Fibroblast of villous mesenchyme (primary cell): ENCODE results near the gene IRF5. TPM values are rescaled to one million over a fixed set of nuclear protein-coding genes. Genes with fewer than 3 reads are reported as not detected.

Experiments
- DNase-seq: peaks from one replicate; pipeline ENCODE4 v3.0.0-alpha.2; 2010; ENCODE audit warnings: low read depth
- H3K4me3 ChIP-seq: 2 replicates; pipeline ENCODE4 v1.5.1; 2011; ENCODE audit warnings: low read depth, mild to moderate bottlenecking, low read length
- CTCF ChIP-seq: IDR thresholded peaks from 2 replicates; pipeline ENCODE4 v1.5.1; 2012; ENCODE audit warnings: low read depth, mild to moderate bottlenecking, low read length; ENCODE audit not compliant: insufficient read depth
- total RNA-seq: library from RNA; depleted of rRNA; stranded (reverse); fragments of >200 nt; gene quantifications from 2 replicates; pipeline ENCODE4 v1.2.3, GENCODE V29; 2012

IRF5 gene
- total RNA-seq, 1 donor, result under 0.01 TPM

GRCh38 chr7:128918016-128918665 is 19.6 kb upstream of the IRF5 start:
- H3K4me3 ChIP-seq, result no peak overlapping the region
- no peak for TF ChIP-seq CTCF
- no peak for DNase-seq

GRCh38 chr7:128919241-128919640 is 18.5 kb upstream of the IRF5 start:
- TF ChIP-seq CTCF, result no peak
- no peak overlapping the region for H3K4me3 ChIP-seq
- no peak for DNase-seq

DNA sequence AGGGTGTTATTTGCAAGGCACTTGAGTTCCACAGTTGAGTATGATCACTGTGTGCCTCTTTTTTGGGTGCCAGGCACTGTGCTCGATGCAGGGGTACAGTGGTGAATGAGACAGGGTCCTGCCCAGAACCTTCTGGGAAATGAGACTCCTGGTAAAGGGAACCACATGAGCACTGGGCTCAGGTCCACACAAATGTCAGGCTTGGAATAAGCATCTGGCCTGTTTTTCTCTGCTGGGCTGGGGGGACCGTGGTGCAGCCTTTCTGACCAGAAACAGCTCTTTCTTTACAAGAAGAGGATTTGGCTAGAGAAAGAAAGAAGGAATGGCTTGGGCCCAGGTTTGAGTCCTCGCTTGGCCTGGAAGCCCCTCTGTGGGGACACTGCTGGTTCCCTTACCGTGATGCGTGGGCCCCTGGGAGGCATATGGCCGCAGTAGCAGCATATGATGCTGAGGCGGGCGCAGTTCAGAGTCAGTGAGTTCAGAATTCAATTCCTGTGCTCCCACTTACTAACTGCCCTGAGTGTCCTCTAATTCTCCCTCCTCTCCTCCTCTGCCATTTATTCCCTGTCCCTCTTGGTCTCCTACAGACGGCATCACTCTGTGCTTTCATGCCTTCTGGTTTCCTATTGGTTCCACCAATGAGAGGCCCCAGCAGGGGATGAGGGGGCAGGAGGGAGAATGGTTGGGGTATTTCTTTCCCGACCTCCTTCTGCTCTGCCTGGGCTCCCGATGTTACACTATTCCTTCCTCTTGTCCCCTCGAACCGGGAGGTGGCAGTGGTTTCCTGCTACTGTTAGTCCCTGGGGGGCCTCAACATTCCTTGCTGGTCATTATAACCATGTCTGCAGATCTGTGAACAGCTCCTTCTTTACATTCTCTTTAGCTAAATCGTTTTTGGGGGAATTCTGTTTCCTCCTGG is 17.6 kb upstream of the IRF5 start:
- TF ChIP-seq CTCF, result no peak
- no peak for DNase-seq
- H3K4me3 ChIP-seq, result no peak overlapping the region

DNA sequence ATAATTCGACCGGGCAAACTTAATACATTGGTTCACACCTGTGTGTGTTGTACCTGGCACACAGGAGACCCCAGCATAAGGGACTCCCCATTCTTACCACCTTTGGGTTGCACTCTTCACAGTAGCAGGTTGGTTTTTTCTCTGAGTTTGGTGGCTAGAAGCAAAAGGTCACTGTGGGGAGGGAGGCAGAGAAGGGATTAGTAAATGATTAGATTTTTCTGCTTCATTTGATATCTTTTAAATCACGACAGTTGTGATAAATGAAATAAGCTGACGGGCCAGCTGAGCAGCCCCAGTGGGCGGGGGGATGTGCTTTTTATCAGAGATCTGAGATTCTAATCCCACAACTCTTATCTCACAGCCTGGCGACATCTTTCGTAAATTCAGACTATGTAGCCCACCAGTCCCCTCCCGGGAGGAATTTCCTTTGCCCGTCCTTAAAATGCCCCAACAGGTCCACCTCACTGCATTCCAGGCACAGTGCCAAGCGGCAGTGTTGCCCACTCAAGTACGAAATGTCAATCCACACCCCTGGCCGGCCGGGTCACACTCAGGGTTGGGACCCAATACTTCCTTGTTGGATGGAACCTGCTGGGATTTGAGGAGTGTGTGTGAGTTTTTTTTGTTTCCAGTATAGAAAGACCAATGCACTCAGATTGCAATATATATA is 16.7 kb upstream of the IRF5 start:
- DNase-seq, result no peak
- TF ChIP-seq CTCF, result no peak
- no peak overlapping the region for H3K4me3 ChIP-seq

GRCh38 chr7:128921866-128922440 is 15.8 kb upstream of the IRF5 start:
- no peak for DNase-seq
- no peak for TF ChIP-seq CTCF
- no peak overlapping the region for H3K4me3 ChIP-seq

DNA sequence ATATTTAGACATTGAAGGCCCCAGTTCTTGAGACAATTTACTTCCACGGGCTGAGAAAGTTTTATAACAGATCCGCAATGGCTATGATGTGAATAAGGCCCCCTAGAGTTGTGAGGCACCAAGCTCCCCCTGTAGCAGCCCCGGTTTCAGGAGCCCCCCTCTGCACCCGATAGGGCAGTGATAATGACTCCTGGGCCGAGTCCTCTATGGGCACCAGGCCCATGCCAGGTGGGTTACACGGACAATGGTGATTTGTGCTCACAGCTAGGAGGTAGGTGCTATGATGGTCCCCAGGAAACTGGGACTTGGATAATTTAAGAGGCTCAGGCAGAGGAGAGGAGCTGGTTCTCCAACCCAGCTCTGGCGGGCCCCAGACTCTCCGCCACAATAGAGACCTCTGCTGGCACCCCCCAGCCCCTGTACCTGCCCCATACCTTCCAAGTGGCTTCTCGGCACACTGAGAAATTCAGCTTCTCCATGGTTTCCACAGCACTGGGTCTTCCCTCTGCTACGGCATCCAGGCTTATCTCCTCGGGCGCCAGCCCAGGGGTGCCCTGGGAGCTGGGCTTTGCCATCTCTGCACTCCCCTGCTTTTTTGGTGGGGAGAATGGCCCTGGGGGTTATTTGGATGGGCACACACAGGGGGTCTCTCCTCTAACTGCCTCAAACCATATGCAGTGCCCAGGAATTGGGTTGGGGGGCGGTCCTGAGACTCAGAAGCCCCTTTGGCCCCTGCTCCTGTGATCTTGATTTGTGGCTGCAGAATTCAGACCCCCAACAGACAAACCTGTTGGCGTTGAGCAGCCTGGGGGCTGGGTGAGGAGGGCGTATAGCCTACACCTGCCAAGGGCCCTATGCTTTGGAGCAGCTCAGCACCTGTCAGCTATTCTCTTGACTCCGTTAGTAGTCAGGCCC is 15.0 kb upstream of the IRF5 start:
- no peak for DNase-seq
- H3K4me3 ChIP-seq, result no peak overlapping the region
- no peak for TF ChIP-seq CTCF
